NCI-H1694 (cell line): ENCODE data around the gene CTAGE1.
"Not testable (repeated sequence)": the region's sequence is repeated elsewhere in the genome, so short reads cannot be mapped to it uniquely, and the experiment has no call there.

Experiments
- DNase-seq: peaks from one replicate; lab custom pipeline; 2025; lab: John Stamatoyannopoulos, UW

CTAGE1 gene, protein sequence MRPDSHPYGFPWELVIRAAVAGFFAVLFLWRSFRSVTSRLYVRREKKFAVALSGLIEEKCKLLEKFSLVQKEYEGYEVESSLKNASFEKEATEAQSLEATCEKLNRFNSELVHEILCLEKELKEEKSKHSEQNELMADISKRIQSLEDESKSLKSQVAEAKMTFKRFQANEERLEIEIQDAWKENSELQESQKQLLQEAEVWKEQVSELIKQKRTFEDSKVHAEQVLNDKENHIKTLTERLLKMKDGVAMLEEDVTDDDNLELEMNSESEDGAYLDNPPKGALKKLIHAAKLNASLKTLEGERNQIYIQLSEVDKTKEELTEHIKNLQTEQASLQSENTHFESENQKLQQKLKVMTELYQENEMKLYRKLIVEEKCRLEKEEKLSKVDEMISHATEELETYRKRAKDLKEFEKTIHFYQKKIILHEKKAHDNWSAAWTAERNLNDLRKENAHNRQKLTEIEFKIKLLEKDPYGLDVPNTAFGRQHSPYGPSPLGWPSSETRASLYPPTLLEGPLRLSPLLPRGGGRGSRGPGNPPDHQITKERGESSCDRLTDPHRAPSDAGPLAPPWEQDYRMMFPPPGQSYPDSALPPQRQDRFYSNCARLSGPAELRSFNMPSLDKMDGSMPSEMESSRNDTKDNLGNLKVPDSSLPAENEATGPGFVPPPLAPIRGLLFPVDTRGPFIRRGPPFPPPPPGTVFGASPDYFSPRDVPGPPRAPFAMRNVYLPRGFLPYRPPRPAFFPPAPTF

DNA sequence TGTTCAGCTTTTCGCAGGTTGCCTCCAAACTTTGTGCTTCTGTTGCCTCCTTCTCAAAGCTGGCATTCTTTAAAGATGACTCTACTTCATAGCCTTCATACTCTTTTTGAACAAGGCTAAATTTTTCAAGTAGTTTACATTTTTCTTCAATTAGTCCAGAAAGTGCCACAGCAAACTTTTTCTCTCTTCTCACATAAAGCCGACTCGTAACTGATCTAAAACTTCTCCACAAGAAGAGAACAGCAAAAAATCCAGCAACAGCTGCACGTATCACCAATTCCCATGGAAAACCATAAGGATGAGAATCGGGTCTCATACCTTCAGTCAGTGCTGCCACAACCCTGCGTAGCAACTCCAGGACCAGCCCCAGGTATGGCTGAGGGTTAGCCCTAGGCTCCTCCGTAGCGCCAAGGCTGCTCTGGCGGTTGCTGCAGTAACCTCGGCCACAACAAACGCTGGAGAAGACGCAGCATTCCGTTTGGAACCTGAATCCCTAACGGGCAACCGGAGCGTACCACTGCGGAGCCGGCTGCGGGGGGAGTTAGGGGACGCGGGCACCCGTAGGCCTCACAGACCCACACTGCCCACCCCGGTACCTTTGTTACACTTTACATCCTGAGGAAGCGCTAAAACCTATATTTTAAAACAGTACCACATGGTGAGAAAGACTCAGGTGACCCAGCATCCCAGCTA is at the start of gene CTAGE1:
Gene CTAGE1 (minus strand): TSS at position 420 of the 693 bp plus-strand sequence. CDS start 104 bp downstream, at position 316.
- no peak for DNase-seq

DNA sequence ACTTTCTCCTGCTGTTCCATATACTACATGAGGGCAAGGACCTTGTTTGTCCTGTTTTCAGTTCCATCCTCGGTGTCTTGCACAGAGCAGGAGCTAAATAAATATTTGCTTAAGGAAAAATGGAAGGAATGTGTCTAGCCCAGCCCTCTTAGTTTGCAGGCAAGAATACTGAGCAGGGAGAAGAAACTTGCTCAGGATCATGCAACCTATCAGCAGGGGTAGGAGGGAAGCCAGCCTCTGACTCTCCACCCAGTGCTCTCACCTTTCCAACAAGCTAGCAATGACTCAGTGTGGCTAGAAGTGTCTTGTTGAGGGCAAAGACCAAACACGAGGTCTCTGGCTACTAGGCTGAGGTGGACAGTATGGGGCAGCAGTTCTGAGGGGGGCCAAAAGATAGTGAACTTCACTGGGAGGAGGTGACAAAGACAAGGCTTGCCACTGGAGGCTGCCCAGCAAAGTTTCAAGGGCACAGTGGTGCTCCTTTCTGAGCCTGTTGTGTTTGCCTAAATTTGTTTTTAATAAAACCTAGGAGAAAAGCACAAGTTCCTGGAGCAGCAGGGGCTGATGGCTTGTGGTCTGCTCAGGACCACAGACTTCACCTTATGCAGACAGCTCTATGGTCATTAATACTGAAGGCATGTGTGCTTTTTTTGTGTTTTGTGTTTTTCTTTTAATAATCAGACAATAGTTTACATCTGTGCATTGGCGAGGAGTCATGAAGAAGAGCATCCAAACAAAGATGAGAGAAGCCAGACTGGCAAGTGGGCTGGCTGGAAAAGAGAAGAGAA is 49.1 kb upstream of the CTAGE1 start:
- DNase-seq, result no peak

DNA sequence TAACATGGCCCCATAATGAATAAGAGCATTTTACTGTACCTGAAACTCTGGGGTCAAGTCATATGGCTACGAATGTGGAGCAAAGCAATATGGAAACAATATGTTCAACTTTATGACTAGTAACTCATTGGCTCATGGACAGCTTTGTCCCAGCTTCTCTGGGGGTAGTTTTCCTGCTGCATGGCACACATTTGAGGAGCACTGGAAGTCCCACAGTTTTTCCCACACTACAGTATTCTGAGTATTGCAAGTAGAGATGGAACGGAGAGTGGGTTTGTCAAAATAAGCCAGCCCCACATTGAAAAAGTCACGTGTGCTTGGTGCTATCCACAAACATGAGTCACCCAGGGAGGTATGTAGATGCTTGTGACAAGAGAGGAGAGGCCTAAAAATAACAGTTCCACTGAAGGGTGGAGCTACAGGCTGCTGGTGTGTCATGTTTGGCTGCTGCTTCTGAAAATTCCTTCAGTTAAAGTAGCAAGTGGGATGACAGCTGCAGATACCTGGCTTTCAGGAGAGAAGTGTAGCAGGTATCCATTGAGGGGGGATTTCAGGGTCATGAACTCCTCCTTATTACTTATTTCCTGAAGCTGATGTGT is 48.2 kb upstream of the CTAGE1 start:
- DNase-seq, result no peak

DNA sequence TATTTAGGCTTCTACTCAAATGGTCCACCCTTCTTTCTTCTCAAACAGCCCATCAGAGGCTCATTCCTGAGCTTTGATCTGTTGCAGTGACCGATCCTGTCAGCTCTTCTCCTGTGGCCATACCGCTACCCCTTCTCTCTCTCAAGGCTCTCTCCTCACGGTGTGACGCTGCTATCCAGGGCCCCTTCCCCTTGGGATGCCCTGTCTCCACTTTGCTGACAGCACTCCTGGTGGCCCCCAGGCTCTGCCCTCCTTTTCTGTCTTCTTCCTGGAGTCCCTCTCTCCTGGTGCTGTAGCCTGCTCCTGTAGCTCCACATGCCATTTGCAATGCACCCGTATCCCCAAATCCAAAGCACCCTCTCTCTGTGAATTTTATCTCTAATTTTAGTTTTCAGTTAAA is 45.4 kb upstream of the CTAGE1 start:
- no peak for DNase-seq

DNA sequence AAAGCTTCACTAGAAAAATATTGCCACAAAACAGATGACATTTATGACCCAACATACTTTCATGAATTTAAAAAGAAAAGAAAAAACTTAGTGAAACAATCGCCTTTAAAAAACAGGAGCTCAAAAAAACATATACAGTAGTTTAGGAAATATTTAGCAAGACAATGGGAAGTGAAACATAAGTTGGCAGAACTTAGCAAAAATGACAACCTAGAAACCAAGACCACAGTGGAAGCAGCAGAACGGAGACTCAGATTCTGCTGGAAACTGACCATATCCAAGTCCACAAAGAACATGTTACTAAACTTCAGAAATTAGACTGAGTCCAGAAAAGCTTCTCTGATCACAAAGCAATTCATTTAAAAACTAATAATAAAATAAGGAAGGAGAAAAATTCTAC is 41.8 kb upstream of the CTAGE1 start:
- DNase-seq, result no peak

DNA sequence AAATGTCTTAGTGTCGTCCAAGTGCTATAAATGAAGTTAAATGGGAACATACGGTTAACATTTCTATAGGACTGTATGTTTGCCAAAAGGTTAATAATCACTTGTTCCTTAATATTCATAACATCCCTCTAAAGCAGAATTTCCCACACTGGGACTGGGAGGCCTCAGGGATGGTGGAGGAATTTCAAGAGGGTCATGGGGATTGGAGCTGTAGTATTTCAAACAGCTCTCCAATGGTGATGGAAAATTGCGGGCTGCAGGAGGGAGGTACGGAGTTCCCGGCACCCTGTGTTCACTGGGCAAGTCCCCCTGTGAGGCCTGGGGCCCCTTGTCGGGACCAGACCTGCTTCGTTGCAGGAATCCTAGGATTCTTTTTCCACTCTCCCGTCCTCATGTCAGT is 39.8 kb upstream of the CTAGE1 start:
- DNase-seq, result no peak

DNA sequence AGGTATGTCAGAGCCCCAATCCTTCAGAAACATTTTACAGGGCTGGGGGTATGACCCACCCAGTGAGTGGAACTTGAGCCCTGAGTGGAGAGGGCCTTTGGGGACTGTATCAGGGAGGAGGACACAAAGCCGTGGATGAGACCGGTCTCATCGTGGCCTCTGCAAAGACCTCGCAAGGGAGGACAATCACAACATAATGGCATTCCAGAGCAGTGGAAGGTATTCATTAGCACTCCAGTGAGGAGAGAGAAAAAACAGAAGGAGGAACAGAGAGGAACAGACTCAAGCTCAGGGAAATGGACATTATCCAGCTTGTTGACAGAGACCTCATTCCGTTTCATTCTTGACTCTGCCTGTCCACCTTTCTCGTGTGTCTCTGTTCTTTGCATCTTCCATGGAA is 38.8 kb upstream of the CTAGE1 start:
- DNase-seq, result no peak

DNA sequence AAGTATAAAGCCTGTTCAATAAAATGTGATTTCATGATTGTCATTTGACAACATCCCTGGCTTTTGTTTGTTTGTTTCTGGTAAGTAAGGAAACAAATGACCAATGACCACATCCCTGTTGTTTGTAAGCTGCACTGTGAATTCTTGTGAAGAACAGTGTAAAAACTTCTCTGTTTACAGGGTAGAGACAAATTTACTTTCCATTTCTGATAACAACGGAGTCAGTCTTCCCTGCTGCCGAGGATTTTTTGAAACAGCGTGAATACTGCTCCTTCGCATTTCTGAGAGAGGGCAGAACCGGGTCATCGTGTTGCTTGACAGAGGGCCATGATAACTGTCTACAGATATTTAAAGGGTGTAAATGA is 38.4 kb upstream of the CTAGE1 start:
- no peak for DNase-seq

DNA sequence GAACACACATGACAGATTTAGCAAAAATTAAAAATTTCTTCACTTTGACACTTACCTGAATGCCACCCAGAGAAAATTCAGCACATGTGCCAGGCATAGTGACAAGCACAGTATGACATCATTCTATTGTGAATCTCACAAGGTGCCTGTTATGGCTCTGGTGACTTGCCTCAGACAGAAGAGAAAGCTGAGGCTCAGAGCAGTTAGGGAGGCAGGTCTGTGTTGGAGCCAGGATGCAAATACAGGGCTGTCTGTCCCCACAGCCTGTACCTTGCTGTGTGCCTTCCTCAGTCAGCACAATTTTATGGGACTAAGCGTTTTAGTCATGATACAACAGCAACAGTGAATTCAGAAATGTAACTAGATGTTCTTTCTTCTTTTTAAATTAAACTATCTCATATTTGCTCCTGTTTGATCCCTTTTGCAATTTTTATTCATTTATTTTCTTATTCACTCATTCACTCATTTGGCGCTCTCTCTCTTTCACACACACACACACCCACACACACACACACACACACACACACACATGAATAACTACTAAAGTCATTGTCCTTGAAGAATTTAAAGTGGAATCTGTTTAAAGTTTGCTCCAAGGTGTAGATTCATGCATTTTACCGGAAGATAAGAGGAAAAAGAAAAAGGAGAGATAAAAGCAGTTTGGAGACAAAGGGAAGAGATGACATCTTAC is 37.9 kb upstream of the CTAGE1 start:
- no peak for DNase-seq

DNA sequence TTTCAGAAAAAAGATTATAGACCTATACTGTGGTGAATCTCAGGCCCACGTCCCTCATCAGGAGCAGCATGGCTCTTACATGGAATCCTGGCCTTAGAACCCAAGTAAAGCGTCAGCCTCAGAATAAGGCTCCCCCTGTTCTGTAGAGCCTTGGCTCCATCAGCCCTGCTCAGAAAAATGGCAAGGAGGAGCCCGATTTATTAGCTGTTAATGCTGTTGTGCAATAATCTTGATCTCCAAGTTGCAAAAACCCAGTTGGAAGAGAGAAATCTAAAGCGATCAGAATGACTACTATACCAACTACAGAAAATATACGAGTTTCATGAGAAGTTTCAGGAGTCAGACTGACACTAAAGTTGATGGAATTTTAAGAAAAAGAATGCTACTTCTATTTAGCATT is 35.6 kb upstream of the CTAGE1 start:
- DNase-seq, result no peak

DNA sequence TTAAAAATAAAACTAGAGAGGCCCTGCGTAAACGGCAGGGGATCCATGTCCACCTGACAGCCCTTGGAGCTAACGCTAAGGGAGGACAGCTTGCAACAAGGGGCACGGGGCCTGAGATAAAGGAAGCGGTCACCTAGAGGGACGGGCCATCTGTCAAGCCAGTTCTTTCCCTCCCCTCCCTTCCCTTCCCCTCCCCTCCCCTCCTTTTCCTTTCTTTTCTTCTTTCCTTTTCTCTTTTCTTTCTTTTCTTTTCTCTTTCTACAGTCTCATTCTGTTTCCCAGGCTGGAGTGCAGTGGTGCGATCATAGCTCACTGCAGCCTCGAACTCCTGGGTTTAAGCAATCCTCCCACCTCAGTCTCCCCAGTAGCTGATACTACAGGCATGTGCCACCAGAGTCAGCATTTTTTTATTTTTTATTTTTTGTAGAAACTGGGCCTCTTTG is 34.5 kb upstream of the CTAGE1 start:
- no peak for DNase-seq

DNA sequence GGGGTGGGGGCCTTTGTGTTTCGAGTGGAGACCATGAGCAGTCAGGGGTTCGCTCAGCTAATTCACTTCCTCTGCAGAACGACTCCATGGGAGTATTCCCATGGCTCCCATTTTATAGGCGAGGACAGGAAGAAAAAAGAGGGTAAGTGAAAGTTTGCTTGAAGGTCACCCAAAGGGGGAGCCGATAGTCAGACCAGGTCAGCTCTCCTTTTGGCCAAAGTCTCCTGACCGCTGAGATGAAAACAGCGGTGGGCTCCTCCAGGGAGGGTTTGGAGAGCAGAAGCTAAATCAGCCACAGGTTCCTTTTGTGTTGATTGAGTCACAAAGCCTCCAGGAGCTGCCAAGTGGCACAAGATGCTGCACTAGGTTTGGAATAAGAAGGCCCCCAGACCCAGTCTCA is 34.1 kb upstream of the CTAGE1 start:
- DNase-seq, result no peak

DNA sequence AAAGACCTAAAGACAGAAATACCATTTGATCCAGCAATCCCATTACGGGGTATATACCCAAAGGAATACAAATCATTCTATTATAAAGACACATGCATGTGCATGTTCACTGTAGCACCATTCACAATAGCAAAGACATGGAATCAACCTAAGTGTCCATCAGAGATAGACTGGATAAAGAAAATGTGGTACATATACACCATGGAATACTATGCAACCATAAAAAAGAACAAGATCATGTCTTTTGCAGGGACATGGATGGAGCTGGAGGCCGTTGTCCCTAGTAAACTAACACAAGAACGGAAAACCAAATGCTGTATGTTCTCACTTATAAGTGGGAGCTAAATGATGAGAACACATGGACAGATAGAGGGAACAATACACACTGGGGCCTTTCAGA is 33.1 kb upstream of the CTAGE1 start:
- not testable (repeated sequence) for DNase-seq

DNA sequence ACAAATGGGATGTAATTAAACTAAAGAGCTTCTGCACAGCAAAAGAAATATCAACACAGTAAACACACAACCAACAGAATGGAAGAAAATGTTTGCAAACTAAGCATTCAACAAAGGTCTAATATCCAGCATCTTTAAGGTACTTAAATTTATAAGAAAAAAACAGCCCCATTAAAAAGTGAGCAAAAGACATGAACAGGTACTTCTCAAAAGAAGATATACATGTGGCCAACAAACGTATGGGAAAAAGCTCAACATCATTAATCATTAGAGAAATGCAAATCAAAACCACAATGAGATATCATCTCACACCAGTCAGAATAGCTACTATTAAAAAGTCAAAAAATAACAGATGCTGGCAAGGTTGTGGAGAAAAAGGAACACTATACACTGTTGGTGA is 32.6 kb upstream of the CTAGE1 start:
- not testable (repeated sequence) for DNase-seq

DNA sequence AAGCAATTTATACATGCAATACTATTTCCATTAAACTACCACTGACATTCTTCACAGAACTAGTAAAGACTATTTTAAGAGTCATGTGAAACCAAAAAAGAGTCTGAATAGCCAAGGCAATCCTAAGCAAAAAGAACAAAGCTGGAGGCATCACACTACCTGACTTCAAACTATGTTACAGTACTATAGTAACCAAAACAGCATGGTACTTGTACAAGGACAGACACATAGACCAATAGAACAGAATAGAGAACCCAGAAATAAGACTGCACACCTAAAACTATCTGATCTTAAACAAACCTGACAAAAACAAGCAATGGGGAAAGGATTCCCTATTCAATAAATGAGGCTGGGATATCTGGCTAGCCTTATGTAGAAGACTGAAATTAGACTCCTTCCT is 32.0 kb upstream of the CTAGE1 start:
- DNase-seq, result not testable (repeated sequence)

DNA sequence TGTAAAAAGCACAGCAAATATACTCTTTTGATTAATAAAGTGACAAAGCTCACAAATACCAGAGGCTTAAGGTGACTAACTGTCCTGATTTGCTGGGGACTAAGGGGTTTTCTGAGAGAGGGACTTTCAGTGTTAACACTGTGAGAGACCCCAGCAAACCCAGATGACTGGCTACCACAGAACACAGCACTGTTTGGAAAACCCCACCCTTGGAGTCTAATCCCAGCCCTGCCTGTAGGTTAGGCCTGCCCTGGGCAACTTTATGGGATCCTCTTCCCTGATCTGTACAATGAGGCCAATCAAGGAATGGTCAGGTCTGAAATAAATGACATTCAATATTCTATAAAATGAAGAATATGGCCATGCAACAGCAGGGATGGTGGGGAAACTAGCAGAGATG is 30.5 kb upstream of the CTAGE1 start:
- no peak for DNase-seq

DNA sequence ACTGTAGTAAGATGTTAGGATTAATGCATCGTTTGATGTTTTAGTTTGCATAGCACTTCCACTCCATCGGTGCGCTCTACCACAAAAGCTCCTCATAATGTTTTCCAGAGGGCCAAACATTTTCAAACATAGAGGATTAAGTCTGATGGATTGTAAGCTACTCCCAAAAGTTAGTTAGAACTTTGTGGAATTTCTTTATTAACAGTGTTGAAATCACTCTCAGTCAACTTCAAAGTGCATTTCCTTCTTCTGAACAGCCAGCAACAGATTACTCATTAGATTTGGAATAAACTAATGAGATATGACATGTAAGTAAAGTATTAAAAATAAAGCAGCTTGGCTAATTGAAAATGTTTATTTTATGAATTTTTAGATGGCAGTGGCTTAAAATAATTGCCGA is 30.1 kb upstream of the CTAGE1 start:
- DNase-seq, result no peak

DNA sequence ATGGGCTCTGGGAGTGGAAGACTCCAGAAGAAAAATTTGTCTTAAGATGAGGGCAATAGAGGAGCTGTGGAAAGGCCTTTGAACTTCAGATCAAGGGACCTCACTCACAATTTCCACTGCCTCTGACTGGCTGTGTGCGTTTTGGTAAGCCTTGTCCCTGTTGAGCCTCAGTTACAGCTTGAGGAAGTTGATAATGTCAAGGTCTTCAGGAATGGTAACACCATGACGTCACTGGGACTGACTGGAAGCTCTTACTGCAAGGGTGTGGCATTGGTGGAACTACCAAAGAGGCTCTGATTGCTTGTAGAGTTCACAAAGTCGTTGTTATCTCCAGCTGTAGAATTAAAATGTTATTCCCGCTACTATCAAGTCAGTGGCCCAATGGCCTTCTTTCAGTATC is 29.2 kb upstream of the CTAGE1 start:
- no peak for DNase-seq

DNA sequence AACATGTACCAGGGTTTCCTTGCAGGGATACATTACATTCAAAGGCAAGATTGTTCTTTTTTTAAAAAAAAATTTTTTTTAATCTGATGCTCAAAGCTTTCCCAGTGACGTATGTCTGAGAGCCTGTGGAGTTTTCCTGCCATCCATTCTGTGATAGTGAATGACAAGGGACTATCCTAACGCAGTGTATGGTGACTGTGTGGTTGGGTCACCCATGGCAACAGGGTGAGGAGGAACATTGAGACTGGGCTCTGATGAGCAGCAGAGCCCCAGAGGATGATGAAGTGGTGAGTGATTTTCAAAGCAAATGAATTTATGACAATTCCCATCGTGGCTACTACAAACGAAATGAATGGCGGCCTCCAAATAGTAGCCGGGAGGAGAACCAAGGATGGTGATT is 28.6 kb upstream of the CTAGE1 start:
- no peak for DNase-seq

DNA sequence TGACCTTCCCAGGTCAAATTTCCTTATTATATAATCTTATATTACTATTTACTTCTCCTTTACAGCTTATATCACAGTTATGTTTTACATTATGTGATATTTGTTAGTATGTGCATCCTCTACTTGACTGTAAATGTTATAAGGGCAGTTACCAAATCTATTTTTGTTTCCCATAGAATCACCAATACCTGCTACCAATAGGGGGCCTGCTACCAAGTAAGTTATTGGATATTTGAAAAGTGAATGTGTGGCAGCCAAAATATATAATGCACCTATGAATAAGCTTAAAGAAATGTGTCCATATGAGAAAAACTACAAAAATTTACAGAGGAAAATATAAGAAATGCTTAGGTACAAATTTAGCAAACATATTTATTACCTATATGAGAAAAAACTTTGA is 23.9 kb upstream of the CTAGE1 start:
- no peak for DNase-seq

DNA sequence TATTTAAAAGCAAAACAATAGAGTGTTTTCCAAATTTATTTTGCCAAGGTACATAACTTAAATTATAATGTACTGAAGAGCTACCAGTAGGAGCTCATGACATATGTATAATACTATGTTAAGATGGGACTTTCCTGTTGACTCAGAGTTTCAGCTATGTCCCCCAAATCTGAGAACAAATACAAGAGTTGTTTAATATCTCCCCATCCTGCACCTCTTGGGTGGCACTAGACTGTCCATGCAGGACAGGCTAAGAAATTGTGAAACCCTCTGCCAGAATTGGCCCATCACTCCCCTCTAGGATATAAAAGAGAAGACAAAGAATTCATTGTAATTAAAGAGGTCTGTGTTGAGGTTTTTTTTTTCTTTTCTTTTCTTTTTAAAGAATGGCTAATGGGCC is 21.7 kb upstream of the CTAGE1 start:
- no peak for DNase-seq
